ES-I3 (cell line): Measurements from ENCODE around the gene PLA2G6.
"Not testable (repeated sequence)": the region's sequence is repeated elsewhere in the genome, so short reads cannot be mapped to it uniquely, and the experiment has no call there.

Experiments
- H3K36me3 ChIP-seq: 2 replicates; pipeline ENCODE4 v1.6.1; 2013; ENCODE audit warnings: mild to moderate bottlenecking, low read length, control low read depth, moderate library complexity; ENCODE audit not compliant: insufficient read depth
- H3K4me1 ChIP-seq: 2 replicates; pipeline ENCODE4 v1.6.1; 2013; ENCODE audit warnings: mild to moderate bottlenecking, control low read depth, low read length; ENCODE audit not compliant: insufficient read depth
- H3K9ac ChIP-seq: 2 replicates; pipeline ENCODE4 v1.6.1; 2013; ENCODE audit warnings: low read depth, mild to moderate bottlenecking, low read length, moderate library complexity
- H3K9me3 ChIP-seq: 2 replicates; pipeline ENCODE4 v1.6.1; 2013; ENCODE audit warnings: mild to moderate bottlenecking, low read length, moderate library complexity; ENCODE audit not compliant: control insufficient read depth, insufficient read depth

PLA2G6 gene

GRCh38 chr22:38172832-38173640, 8.6 kb downstream of the PLA2G6 start:
- no peaks in the 10 kb centered on the region for H3K9me3 ChIP-seq
- no peak overlapping the region for H3K9ac ChIP-seq
- peaks cover 5% of the 10 kb centered on the region for H3K4me1 ChIP-seq
- H3K36me3 ChIP-seq = no peaks in the 10 kb centered on the region

- Histone ChIP-seq H3K9me3 (no peaks in the 10 kb centered on the region), H3K4me1 (no peaks in the 10 kb centered on the region), H3K9ac (no peak overlapping the region), H3K36me3 (no peaks in the 10 kb centered on the region)
These were observed 9.5 kb downstream of the PLA2G6 start for GRCh38 chr22:38171927-38172831.

GRCh38 chr22:38170469-38170868, 11.2 kb downstream of the PLA2G6 start:
- Histone ChIP-seq H3K4me1 (no peaks in the 10 kb centered on the region), H3K9ac (no peak overlapping the region), H3K9me3 (no peaks in the 10 kb centered on the region), H3K36me3 (no peaks in the 10 kb centered on the region)

- Histone ChIP-seq H3K9me3 (no peaks in the 10 kb centered on the region), H3K9ac (no peak overlapping the region), H3K36me3 (no peaks in the 10 kb centered on the region), H3K4me1 (no peaks in the 10 kb centered on the region)
These were observed 12.5 kb downstream of the PLA2G6 start for GRCh38 chr22:38169116-38169515.

GRCh38 chr22:38167988-38168407, 13.6 kb downstream of the PLA2G6 start:
- no peaks in the 10 kb centered on the region for H3K4me1 ChIP-seq
- H3K36me3 ChIP-seq = no peaks in the 10 kb centered on the region
- no peaks in the 10 kb centered on the region for H3K9me3 ChIP-seq
- H3K9ac ChIP-seq = no peak overlapping the region

DNA sequence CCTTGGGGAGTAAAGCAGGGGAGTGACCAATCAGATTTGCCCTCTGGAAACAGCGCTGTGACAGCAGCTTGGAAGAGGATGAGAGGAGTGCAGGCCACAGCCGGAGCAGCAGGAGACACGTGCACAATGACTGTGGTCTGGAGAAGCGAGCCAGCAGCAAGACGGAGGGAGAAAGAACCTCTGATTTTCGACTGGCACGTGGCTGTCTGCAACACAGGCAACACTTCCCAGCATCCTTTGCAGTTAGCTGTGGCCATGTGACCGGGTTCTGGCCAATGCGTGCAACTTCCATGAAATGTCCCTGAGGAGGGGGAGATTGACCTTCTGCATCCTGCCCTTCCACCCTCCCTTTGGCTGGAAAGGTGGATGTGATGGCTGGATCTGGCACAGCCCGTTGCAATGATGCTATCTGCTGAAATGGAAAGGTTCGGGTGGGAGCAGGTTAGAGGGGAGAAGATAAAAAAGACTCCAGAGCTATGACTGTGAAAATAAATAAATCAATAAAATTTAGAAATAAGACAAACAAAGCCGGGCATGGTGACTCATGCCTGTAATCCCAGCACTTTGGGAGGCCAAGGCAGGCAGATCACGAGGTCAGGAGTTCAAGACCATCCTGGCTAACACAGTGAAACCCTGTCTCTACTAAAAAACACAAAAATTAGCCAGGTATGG, 15.6 kb downstream of the PLA2G6 start:
- Histone ChIP-seq H3K9ac (no peak overlapping the region), H3K36me3 (no peaks in the 10 kb centered on the region), H3K4me1 (no peaks in the 10 kb centered on the region), H3K9me3 (no peaks in the 10 kb centered on the region)

DNA sequence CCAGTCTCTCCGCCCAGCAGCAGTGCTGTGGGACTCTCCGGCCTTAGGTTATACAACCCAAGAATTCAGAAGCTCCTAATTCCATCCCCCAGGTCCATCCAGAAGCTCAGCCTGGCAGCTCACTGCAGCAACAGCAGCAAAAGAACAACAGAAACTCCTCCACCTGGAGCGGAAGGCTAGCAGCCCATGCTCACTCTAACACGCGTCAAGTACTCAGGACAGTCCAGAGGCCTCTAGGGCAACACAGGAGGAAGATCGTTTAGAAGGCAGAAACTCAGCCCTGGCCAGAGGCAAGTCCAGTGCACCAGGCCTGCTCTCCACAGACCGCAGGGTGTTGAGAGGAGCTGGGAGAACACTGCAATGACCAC, 17.1 kb downstream of the PLA2G6 start:
- Histone ChIP-seq H3K4me1 (no peaks in the 10 kb centered on the region), H3K9me3 (no peaks in the 10 kb centered on the region), H3K36me3 (no peaks in the 10 kb centered on the region), H3K9ac (no peak overlapping the region)

DNA sequence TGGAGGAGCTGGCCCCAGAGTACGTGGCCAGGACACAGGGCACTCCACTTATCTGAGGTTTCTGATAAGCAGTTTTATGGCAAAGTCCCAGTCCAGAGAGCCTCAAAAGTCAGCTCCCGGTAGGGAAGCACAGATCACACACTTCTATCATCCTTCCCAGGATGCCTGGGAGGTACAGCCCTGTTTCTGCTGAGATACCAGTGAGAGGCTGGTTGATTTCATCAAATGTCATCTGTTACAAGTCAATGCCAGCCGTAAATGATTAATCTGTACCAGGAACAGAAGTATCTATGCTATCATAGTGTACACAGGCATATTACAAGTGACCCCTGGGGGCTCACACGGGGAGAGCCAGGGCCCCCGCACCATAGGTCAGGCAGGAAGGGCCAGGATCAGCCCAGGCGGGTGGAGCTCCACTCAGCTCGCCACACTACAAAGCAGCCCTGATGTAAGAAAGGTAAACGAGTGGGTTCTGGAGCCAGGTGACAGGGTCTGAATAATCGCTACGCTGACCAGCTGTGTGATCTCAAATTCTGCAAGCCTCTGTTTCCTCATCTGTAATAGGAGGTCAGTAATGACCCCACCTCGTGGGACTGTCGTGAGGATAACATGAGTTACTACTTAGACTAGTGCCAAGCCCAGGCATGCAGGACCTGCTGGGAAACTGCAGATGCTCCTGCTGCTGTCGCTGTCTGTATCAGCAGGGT, 17.6 kb downstream of the PLA2G6 start:
- H3K4me1 ChIP-seq = no peaks in the 10 kb centered on the region
- no peaks in the 10 kb centered on the region for H3K36me3 ChIP-seq
- no peaks in the 10 kb centered on the region for H3K9me3 ChIP-seq
- H3K9ac ChIP-seq = no peak overlapping the region

DNA sequence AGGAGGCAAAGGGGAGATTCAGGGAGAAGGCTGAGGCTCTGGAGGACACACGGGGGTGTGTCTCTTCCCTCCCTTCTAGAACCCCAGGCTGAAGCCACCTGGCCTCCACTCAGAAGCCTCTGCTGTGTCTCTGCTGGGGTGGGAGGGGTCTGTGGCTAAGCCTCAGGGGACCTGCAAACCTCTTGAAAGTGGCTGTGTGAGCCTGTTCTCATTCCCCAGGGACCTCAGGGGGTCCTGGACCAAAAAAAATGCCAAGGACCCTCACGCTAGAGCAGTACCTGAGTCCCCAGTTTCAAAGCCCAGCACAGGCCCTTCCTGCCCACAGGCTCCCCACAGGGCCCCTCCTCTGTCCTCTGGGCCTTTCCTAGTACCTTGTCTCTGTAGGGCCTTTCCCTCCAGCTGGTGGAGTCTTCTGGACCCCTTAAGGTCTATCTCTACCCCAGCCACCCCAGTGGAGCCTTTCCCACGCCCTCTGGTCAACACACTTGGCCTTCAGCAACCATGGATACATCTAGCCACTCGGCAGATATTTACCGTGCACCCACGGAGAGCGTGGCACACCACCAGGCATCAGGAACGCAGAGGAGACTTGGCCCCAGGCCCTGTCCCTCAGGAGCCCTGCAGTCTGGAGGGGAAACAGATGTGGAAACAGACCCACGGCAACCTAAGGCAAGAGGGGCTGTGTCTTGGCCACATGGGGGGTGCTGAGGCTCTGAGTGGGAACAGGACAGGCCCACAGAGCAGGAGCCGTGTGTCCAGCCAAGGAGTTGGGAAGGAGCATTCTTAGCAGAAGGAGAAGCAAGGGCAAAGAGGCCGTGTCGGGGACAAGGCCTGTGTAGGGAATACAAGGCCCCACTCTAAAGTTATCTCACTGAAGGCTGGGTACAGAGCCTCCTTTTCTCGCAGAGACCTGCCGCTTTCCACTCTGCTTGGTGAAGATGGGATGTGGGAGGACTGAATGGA, 18.5 kb downstream of the PLA2G6 start:
- Histone ChIP-seq H3K36me3 (no peaks in the 10 kb centered on the region), H3K9me3 (no peaks in the 10 kb centered on the region), H3K4me1 (no peaks in the 10 kb centered on the region), H3K9ac (no peak overlapping the region)

GRCh38 chr22:38155703-38156102, 25.9 kb downstream of the PLA2G6 start:
- peaks cover 8% of the 10 kb centered on the region for H3K4me1 ChIP-seq
- H3K36me3 ChIP-seq = no peaks in the 10 kb centered on the region
- H3K9ac ChIP-seq = no peak overlapping the region
- H3K9me3 ChIP-seq = no peaks in the 10 kb centered on the region

DNA sequence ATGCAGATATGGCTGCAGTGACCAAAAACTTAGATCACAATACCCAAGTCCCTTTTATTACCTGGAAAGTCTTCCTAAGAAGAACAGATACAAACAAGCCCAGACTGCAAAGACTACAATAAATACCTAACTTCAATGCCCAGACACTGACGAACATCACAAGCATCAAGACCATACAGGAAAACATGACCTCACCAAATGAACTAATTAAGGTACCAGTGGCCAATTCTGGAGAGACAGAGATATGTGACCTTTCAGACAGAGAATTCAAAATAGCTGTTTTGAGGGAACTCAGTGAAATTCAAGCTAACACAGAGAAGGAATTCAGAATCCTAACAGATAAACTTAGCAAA, 27.1 kb downstream of the PLA2G6 start:
- not testable (repeated sequence) for H3K9me3 ChIP-seq, H3K4me1 ChIP-seq, H3K9ac ChIP-seq, H3K36me3 ChIP-seq

DNA sequence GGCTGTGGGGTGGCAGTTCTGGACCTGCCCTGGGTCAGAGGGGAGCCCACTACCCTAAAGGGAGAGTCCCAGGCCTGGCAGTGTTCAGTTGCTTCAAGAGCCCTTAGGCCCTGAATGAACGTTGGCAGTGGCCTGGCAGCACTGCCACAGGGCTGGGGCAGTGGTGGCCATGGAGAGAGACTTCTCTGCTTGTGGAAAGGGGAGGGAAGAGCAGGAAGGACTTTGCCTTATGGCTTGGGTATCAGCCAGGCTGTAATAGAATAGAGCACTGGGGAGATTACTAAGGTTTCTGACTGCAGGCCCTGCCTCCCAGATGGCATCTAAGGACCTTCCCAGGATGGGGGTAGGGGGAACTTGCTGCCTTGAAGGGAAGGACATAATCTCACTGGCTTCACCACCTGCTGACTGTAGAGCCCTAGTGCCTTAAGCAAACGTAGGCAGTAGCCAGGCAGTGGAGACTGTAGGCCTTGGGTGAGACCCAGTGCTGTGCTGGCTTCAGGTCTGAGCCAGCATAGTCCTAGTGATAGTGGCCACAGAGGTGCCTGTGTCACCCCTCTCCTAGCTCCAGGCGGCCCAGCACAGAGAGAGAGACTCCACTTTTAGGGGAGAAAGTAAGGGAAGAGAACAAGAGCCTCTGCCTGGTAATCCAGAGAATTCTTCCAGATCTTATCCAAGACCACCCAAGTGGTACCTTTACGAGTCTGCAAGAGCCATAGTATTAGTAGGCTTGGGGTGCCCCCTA, 27.6 kb downstream of the PLA2G6 start:
- H3K36me3 ChIP-seq = no peaks in the 10 kb centered on the region
- H3K9ac ChIP-seq = no peak overlapping the region

DNA sequence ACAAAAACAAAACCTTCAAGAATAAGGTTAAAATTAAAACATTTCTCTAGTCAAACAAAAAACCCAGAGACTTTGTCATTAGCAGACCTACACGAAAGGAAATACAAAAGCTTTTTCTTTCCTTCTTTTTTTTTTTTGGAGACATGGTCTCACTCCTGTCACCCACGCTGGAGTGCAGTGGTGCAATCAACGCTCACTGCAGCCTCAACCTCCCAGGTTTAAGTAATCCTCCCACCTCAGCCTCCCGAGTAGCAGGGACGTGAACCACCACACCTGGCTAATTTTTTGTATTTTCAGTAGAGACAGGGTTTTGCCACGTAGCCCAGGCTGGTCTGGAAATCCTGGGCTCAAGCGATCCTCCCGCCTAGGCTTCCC, 30.5 kb downstream of the PLA2G6 start:
- Histone ChIP-seq H3K36me3 (no peaks in the 10 kb centered on the region), H3K4me1 (peaks cover 15% of the 10 kb centered on the region), H3K9ac (no peak overlapping the region), H3K9me3 (no peaks in the 10 kb centered on the region)

More for the DNA sequence above, 27.6 kb downstream of the PLA2G6 start:
- no peaks in the 10 kb centered on the region for H3K9me3 ChIP-seq
- peaks cover 8% of the 10 kb centered on the region for H3K4me1 ChIP-seq
